NCI-H1092 (cell line): ENCODE measurements around the gene RPUSD1.
"Not testable (repeated sequence)": the region's sequence is repeated elsewhere in the genome, so short reads cannot be mapped to it uniquely, and the experiment has no call there.

Source experiments
- DNase-seq: peaks from one replicate; lab custom pipeline; 2025; lab: John Stamatoyannopoulos, UW

The RPUSD1 gene

GRCh38 chr16:787978-788398 lies at the start of gene RPUSD1:
TSS of gene RPUSD1 (minus strand) at chr16:788381. CDS start at chr16:787737, 644 bp downstream.
- no peak for DNase-seq

DNA sequence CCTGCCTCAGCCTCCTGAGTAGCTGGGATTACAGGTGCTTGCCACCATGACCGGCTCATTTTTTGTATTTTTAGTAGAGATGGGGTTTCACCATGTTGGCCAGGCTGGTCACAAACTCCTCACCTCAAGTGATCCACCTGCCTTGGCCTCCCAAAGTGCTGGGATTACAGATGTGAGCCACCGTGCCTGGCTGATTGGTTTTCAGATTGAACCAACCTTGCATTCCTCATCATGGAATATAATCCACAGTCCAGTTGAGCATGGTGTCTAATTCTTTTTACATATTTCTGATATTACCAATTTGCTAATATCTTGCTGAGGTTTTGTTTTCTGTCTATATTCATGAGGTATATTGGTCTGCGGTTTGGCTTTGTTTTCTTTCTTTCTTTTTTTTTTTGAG lies 48.6 kb upstream of the RPUSD1 start:
- DNase-seq: not testable (repeated sequence)

DNA sequence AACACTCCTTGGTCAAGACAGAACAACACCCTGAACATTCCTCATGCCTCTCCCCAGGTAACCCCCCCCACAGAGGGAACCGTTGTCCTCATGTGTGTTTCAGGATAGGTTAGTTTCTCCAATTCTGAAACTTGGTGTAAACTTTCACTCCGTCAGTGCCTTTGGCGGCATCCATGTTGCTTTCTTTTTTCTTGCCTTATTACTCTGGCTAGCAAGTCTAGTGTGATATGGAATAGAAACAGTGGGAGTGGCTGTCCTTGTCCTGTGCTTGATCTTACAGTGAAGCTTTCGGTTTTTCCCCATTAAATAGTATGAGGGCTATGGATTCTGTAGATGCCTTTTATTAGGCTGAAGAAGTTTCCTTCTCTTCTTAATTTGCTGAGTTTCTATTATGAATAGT lies 48.0 kb upstream of the RPUSD1 start:
- DNase-seq: no peak

GRCh38 chr16:835373-835772 lies 47.2 kb upstream of the RPUSD1 start:
- DNase-seq: no peak

DNA sequence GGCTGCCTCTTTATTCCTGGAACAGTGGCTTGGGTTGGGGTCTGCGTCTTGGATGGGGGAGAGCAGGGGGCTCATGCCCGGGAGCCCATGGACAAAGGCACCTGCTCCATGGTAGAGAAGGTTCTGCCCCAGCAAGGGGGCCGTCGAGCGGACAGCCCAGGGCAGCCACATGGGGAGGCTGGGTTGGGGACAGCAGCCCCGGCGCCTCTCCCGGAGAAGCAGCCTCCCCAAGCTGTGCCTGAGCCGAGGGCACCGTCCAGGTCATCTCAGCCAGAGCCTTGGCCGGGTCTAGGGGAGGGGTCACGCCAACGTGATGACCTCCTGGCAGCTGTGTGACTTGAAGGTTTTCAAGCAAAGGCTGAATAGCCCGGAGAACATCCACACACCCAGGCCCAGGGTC lies 45.2 kb upstream of the RPUSD1 start:
- no peak for DNase-seq

DNA sequence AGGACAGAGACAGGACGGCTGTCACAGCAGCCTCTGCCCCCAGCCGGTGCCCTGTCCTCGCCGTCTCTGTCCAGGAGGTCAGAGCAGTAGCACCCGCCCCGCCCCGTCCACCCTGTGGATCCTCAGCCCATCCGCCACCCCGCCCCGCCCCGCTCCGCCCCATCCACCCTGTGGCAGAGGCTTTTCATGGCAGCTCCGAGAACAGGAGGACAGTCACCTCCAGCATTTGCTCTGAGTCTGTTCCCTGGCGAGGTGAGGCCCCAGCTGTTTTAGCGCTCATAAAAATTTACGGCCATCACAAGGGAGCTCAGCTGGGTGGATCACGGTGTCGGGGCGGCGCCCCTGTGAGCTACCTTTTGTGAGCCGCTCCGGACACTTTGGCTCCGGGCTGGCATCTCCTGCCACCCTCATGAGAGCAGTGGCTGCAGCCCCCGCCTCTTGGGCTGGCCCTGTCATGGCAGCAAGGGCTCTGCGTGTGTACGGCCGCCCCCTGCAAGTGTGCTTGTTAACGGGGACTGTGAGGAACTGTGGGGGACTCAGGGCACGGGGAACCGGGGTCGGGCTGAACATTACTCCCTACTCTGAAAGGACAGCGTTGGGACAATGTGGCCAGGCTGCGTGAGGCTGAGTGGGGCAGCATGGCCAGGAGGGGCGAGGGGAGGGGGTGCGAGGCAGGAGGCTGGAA lies 44.6 kb upstream of the RPUSD1 start:
- DNase-seq: no peak

DNA sequence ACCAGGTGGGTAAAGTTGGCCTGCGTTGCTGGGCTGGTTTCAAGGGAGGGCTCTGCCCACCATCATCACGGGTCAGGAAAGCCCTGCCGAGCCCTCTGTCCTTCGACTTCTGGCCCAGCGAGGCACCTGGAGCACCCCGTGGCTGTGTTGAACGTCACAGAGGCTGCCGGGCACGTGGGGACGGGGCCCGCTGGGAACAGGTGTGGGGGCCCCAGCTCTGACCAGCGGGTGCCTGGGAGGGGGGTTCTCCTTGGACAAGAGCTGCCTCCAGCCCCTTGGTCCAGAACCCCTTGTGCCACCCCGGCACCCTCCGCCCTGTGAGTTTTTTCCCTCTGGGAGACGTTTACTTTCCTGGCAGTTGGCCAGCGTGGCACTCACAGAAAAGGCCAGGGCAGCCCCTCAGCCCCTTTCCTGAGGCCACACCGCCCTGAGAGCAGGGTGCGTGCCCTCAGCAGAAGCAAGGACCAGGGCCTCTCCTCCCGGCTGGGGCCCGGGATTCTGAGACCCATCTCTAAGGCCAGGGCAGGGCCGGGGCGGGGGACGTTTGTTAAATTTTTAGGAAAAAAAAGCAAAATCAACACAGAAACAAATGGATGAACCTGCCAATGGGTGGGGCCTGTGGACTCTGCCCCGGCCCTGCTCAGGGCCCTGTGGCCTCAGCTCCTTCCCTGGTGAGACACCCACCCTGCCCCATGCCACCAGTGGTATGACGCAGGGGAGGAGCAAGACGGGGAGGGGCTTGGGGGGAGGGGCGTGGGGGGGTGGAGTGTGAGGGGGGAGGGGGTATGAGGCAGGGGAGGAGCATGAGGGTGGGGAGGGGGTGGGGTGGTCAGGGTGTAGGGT lies 43.6 kb upstream of the RPUSD1 start:
- no peak for DNase-seq

DNA sequence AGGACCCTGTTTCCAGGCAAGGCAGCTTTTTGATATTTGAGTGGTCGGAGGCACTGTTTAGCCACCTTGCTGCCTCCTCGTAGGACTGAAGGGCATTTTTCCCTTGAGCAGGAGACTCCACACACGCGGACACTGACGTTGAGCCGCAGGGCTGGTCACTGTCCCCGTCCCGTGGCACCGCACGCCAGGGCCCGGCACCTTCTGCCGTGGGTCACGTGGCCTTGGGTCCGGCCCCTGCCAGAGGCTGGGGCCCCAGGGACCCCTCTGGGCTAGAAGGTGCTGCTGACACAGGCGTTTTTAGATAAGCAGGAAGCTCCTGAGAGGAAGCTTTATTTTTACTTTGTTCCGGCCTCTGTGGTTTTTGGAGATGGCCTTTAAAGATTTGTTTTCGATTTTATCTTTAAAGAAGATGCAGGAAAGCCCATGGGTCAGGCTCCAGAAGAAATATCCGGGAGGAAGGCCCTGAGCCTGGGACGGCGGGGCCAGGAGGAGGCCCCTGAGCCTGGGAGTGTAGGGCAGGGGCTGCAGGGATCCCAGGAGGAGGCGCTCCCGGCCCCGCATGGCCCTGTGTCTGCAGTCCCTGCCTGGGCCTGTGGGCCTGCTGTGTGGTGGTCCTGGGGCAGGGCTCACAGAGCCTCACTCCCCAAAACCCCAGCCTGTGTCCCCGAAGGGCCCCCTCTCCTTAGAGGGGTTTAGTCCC lies 42.8 kb upstream of the RPUSD1 start:
- no peak for DNase-seq

- no peak for DNase-seq
Observed at GRCh38 chr16:830107-830870, 42.1 kb upstream of the RPUSD1 start.

DNA sequence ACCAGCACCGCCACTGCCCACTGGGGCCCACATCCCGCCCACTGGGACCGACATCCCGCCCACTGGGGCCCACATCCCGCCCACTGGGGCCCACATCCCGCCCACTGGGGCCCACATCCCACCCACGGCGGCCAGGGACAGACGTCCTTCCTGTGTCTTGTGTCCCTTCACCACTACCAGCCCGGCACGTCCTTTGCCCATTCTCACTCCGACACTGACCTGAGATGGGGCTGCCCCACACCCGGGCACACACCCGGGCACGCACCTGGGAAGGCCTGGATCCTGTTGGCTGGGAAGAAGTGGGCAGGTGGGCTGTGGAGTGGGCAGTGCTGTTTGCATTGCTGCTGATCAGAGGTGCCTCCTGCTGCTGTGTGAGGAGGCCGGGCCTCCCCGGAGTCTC lies 40.7 kb upstream of the RPUSD1 start:
- no peak for DNase-seq

GRCh38 chr16:827513-827912 lies 39.3 kb upstream of the RPUSD1 start:
- no peak for DNase-seq

- peak; percentile 27 for DNase-seq
Observed at GRCh38 chr16:825341-826061, 37.3 kb upstream of the RPUSD1 start.

GRCh38 chr16:824601-825000 lies 36.4 kb upstream of the RPUSD1 start:
- no peak for DNase-seq

- no peak for DNase-seq
Observed at GRCh38 chr16:824194-824593, 36.0 kb upstream of the RPUSD1 start.

- no peak for DNase-seq
Observed at GRCh38 chr16:822909-823297, 34.7 kb upstream of the RPUSD1 start.

DNA sequence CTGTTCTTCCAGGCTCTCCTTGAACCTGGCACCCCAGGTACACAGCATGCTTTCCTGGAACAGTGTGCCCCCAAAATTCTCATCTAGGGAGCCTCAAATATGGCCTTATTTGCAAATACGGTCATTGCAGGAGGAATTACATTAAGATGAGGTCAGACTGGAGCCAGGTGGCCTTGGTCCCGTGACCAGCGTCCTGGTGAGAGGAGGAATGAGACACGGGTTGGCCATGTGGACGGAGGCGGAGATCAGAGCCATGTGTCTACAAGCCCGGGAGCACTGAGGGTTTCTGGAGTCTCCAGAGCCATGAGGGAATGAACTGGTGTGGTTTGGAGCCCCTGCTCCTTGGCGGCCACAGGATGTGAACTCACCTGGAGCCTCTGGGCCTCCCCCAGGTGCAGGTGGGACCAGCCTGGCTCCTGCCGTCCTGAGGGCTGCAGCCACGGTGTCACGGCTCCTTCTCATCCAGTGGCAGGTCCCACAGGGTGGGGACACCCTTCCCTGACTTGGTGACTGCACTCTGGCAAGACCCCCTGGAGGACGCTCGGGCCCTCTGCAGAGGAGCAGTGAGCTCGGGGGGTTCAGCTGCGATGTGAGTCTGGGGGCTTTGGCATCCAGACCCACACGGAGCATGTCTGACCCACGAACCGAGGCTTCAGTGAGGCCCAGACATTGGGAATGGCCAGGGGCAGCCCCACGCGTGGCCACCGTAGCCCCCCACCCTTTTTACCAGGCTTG lies 34.2 kb upstream of the RPUSD1 start:
- no peak for DNase-seq

DNA sequence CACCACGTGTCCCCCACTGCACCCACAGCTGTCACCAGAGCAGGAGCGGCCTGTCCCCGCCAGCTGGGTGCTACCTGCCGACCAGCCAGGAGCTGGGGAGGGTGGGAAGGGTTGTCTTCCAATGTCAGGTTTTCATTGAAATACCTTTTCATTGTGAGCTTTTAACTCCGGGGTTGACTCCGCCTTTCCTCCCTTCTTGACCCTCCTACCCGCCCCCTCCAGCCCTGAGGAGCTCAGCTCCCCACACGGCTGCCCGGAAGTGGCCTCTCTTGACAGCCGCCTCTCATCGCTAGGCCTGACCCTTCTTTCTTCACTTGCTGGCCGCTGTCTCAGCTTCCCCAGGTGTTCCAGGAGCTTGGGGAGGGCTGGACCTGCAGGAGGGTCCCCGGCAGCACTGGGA lies 33.6 kb upstream of the RPUSD1 start:
- no peak for DNase-seq

DNA sequence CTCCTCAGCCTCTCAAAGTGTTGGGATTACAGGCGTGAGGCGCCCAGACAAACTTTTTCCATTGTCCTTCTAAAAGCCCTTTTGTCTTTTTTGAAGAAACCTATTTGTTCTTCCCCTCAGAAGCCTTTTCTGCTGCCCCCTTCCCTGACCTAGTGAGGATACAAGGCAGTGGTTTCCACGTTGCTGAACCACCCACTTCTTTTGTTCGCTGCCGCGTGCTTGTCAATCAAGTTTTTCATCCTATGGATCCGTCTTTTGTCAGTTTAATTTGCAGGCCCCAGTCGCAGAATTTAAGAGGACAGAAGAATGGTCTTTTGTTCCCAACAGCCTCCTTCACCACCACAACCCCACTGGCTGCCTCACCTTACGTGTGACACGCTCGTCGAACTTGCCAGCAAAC lies 32.6 kb upstream of the RPUSD1 start:
- no peak for DNase-seq

DNA sequence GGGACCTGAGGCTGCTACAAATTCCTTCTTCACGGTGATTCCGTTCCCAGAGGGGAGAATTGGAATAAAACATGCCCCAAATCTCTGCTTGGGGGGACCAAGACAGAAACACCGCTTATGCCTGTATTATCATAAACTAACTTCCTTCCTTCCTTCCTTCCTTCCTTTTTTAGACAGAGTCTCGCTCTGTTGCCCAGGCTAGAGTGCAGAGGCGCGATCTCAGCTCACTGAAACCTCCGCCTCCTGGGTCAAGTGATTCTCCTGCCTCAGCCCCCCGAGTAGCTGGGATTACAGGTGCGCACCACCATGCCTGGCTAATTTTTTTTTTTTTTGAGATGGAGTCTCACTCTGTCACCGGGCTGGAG lies 31.8 kb upstream of the RPUSD1 start:
- DNase-seq: not testable (repeated sequence)

- no peak for DNase-seq
Observed at GRCh38 chr16:819336-820043, 31.3 kb upstream of the RPUSD1 start.
